Spleen (tissue), 11 donors: ENCODE measurements around the gene SNCA. TPM values are rescaled to one million over a fixed set of nuclear protein-coding genes. Genes with fewer than 3 reads are reported as not detected.

Source experiments
- DNase-seq: peaks from one replicate; pipeline ENCODE4 v3.0.0-alpha.2; 2020
- H3K27ac ChIP-seq, 8 donors: fragments of 200-600 bp; sonication (generic) in 7 of 8; 1 replicate in 4 of 8; 2 replicates in 4 of 8; pipeline versions ENCODE4 v1.5.0 to v1.8.0; 2016 to 2021; ENCODE audit warnings: inconsistent platforms in 4 of 8, mild to moderate bottlenecking in 4 of 8, moderate library complexity in 1 of 8
- H3K27me3 ChIP-seq, 7 donors: fragments of 200-600 bp; sonication (generic) in 6 of 7; replicated peaks in 1 of 7; 1 replicate in 4 of 7; 2 replicates in 3 of 7; pipeline versions ENCODE4 v1.5.0 to v1.8.0; 2016 to 2021; ENCODE audit warnings: inconsistent platforms in 3 of 7, mild to moderate bottlenecking in 1 of 7
- H3K36me3 ChIP-seq, 6 donors: fragments of 200-600 bp; sonication (generic) in 5 of 6; 1 replicate in 4 of 6; 2 replicates in 2 of 6; pipeline versions ENCODE4 v1.5.0 to v1.8.0; 2016 to 2021; ENCODE audit warnings: inconsistent platforms in 2 of 6
- H3K4me1 ChIP-seq, 6 donors: fragments of 200-600 bp; sonication (generic) in 5 of 6; 1 replicate in 3 of 6; 2 replicates in 3 of 6; pipeline versions ENCODE4 v1.5.0 to v1.8.0; 2016 to 2021; ENCODE audit warnings: inconsistent platforms in 3 of 6
- H3K4me3 ChIP-seq, 8 donors: fragments of 200-600 bp; sonication (generic) in 7 of 8; 1 replicate in 4 of 8; 2 replicates in 4 of 8; pipeline versions ENCODE4 v1.5.0 to v1.8.0; 2016 to 2021; ENCODE audit warnings: inconsistent platforms in 4 of 8, mild to moderate bottlenecking in 4 of 8, moderate library complexity in 2 of 8
- H3K9me3 ChIP-seq, 8 donors: fragments of 200-600 bp; sonication (generic) in 7 of 8; 1 replicate in 4 of 8; 2 replicates in 4 of 8; pipeline versions ENCODE4 v1.5.0 to v1.8.0; 2016 to 2021; ENCODE audit warnings: inconsistent platforms in 4 of 8
- POLR2A ChIP-seq, 3 donors: fragments of 450-650 bp; IDR thresholded peaks; one replicate each; pipeline ENCODE4 v1.5.1; 2017; ENCODE audit warnings: antibody characterized with exemption in 3 of 3, mild to moderate bottlenecking in 1 of 3
- POLR2AphosphoS5 ChIP-seq, 3 donors: sonication (generic); formaldehyde crosslinking; IDR thresholded peaks; one replicate each; pipeline ENCODE4 v1.5.1; 2017; ENCODE audit warnings: antibody characterized with exemption in 3 of 3
- WGBS, 5 donors: extraction: QIAGEN DNeasy Blood & Tissue Kit in 3 of 5; methylation state at CpG; one replicate each; pipeline versions ENCODE4 v1.1.5 to v1.1.7; 2013 to 2018; 5-methylcytosine and 5-hydroxymethylcytosine counted together
- intact Hi-C: fragments of 100-400 bp; cut with DNase I; formaldehyde crosslinking; loops from one replicate; pipeline ENCODE4 v1.15.0; 2023; ENCODE audit warnings: low total_unique reads
- polyA plus RNA-seq, 3 donors: library from polyadenylated mRNA; stranded (reverse); fragments of 200-250 nt; gene quantifications; one replicate each; pipeline ENCODE4 v1.2.1, GENCODE V29; 2013
- total RNA-seq, 7 donors: library from RNA; depleted of rRNA in 3 of 7; stranded (reverse); fragments of >200 nt in 3 of 7; fragmentation: NEBNext Ultra II Directional in 4 of 7; extraction: Animal tissue kit (Norgen Biotek cat#: 25700) in 4 of 7; gene quantifications; one replicate each; pipeline versions ENCODE4 v1.1.0 to v1.2.1, GENCODE V29; 2016 to 2021
- TF ChIP-seq, protein P1 (sequence below), 11 experiments: fragments of 200-600 bp in 7 of 11; fragments of 450-650 bp in 4 of 11; sonication (generic) in 4 of 11; IDR thresholded peaks in 8 of 11; conservative IDR thresholded peaks in 3 of 11; 1 replicate in 7 of 11; 2 replicates in 4 of 11; pipeline versions ENCODE4 v1.4.0 to v1.8.0; 2016 to 2021; ENCODE audit warnings: antibody characterized with exemption in 11 of 11, inconsistent platforms in 4 of 11, mild to moderate bottlenecking in 1 of 11
- donor health status: healthy with polysubstance abuse.
- donor health status: DM: no; HTN: no; CAD: no; lungs with moderate emphysema.
- donor health status: DM: no; HTN: no; CAD: no.
- donor health status: Bipolar disorder and iron deficiency.
- donor health status: healthy.
- donor health status: DM: no; HTN: no; CAD: no.
- donor health status: DM: yes; HTN: yes; CAD: no.

Gene SNCA
- total and polyA plus RNA-seq, 10 donors = 1.7 to 86.5 (median 10.4) TPM

- 26 to 41% (median 38%) methylated on average over 2 of the region's 2 CpGs for WGBS, 5 donors
- no peak overlapping the region for H3K27ac ChIP-seq
- no peaks in the 10 kb centered on the region for H3K9me3 ChIP-seq
- intact Hi-C loops = no loop called here
- TF ChIP-seq, protein P1, sequence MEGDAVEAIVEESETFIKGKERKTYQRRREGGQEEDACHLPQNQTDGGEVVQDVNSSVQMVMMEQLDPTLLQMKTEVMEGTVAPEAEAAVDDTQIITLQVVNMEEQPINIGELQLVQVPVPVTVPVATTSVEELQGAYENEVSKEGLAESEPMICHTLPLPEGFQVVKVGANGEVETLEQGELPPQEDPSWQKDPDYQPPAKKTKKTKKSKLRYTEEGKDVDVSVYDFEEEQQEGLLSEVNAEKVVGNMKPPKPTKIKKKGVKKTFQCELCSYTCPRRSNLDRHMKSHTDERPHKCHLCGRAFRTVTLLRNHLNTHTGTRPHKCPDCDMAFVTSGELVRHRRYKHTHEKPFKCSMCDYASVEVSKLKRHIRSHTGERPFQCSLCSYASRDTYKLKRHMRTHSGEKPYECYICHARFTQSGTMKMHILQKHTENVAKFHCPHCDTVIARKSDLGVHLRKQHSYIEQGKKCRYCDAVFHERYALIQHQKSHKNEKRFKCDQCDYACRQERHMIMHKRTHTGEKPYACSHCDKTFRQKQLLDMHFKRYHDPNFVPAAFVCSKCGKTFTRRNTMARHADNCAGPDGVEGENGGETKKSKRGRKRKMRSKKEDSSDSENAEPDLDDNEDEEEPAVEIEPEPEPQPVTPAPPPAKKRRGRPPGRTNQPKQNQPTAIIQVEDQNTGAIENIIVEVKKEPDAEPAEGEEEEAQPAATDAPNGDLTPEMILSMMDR (IDR thresholded peaks at IDR 0.05 in 8 of 11, conservative IDR thresholded peaks at IDR 0.05 in 3 of 11) = no peak
- TF ChIP-seq POLR2AphosphoS5 (IDR thresholded peaks at IDR 0.05) = no peak
- no peak for TF ChIP-seq POLR2A (IDR thresholded peaks at IDR 0.05)
- DNase-seq = no peak
- H3K27me3 ChIP-seq = no peaks in the 10 kb centered on the region
- no peaks in the 10 kb centered on the region for H3K4me1 ChIP-seq
- H3K36me3 ChIP-seq = no peaks in the 10 kb centered on the region
- H3K4me3 ChIP-seq = no peak overlapping the region
Observed at GRCh38 chr4:89708903-89709421, 128.0 kb downstream of the SNCA start.

DNA sequence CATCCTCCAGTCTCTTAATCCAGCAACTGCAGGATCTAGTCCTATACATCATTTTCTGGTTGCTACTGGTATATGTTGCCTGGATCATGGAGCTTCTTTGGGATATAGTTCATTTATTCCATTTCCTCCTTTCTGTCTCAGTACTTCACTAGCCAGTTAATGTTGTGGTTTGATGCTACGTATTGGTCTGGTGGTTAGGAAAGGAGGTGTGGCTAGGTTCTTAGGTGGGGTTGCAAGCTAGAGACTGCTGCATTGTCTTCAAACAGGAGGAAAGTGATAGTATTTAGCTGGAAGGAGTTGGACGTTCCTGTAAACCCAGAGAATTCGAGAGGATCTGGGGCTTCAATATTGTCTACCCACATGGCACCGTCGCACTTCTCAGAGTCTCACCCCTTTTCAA is 129.5 kb downstream of the SNCA start:
- intact Hi-C loops = no loop called here
- Histone ChIP-seq H3K36me3 (no peaks in the 10 kb centered on the region), H3K27ac (no peak overlapping the region), H3K4me1 (no peaks in the 10 kb centered on the region), H3K9me3 (no peaks in the 10 kb centered on the region), H3K4me3 (no peak overlapping the region), H3K27me3 (no peaks in the 10 kb centered on the region)
- no peak for DNase-seq
- 71 to 82% (median 75%) methylated on average over 5 of the region's 5 CpGs for WGBS, 5 donors
- no peak for TF ChIP-seq POLR2AphosphoS5 (IDR thresholded peaks at IDR 0.05)

DNA sequence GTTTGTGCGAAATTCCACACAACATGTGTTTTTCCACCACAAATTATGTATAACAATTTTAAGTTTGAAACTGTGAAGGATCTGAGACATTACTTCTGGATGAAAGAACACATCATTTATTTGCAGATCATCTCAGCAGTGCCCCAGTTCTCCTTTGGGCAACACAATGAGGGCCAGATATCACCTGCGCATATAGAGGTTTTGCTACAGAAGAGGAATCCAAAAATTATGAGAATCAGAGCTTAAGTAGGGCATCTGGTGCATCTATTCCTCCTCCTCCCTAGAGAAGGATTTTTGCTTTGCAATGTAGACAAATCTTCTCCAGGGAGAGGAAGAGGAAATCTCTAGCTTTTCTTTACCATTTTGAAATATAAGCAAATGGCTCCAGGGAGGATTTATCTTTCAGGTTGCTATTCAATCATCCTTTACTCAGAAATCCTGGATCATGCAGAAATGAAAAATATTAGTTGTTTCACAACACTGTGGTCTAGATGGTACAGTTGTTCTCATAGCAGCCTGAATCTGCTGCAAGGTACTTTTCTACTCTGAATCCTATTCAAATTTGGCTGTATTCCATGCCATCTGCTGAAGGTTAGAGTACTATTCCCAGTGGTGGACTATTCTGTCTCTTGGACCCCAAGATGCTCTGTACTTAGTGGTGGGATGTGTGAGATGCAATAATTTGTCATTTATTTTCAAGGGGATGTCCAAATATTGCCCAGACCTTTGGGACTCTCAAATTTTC is 132.1 kb downstream of the SNCA start:
- Histone ChIP-seq H3K9me3 (no peaks in the 10 kb centered on the region), H3K27me3 (no peaks in the 10 kb centered on the region), H3K4me3 (no peak overlapping the region), H3K27ac (no peak overlapping the region), H3K4me1 (no peaks in the 10 kb centered on the region), H3K36me3 (no peaks in the 10 kb centered on the region)
- no peak for DNase-seq
- TF ChIP-seq, protein P1 (IDR thresholded peaks at IDR 0.05 in 8 of 11, conservative IDR thresholded peaks at IDR 0.05 in 3 of 11) = no peak
- TF ChIP-seq POLR2AphosphoS5 (IDR thresholded peaks at IDR 0.05) (no peak), POLR2A (IDR thresholded peaks at IDR 0.05) (no peak)
- WGBS, 5 donors = 75 to 94% (median 84%) methylated on average over 2 of the region's 2 CpGs
- intact Hi-C loops = no loop called here

GRCh38 chr4:89703829-89704590 is 133.0 kb downstream of the SNCA start:
- no peaks in the 10 kb centered on the region for H3K4me1 ChIP-seq
- no peaks in the 10 kb centered on the region for H3K9me3 ChIP-seq
- H3K27ac ChIP-seq = no peak overlapping the region
- no peaks in the 10 kb centered on the region for H3K36me3 ChIP-seq
- WGBS, 5 donors = 80 to 85% (median 83%) methylated on average over 6 of the region's 6 CpGs
- intact Hi-C loops = no loop called here
- no peaks in the 10 kb centered on the region for H3K27me3 ChIP-seq
- DNase-seq = no peak
- no peak for TF ChIP-seq POLR2A (IDR thresholded peaks at IDR 0.05)
- TF ChIP-seq, protein P1 (IDR thresholded peaks at IDR 0.05 in 8 of 11, conservative IDR thresholded peaks at IDR 0.05 in 3 of 11) = no peak
- no peak for TF ChIP-seq POLR2AphosphoS5 (IDR thresholded peaks at IDR 0.05)
- H3K4me3 ChIP-seq = no peak overlapping the region
